ENCODE data around the gene CLASP1.
"Not testable (repeated sequence)": the region's sequence is repeated elsewhere in the genome, so short reads cannot be mapped to it uniquely, and the experiment has no call there.

CLASP1 gene

GRCh38 chr2:121649149-121649595 is at the start of gene CLASP1:
Gene CLASP1 (minus strand): TSS chr2:121649462. CDS start chr2:121605895, 43,567 bp downstream.
- Mint-ChIP-seq H3K36me3 (peaks cover 44% of the 10 kb centered on the region), H3K9me3 (no peaks in the 10 kb centered on the region), H3K4me3 (peak within 1 kb of the TSS; percentile 91), H3K4me1 (peaks cover 52% of the 10 kb centered on the region), H3K27ac (peak within 1 kb of the TSS; percentile 99)
- peak in 1 of 2 donors; percentile 43 for DNase-seq (ENCODE audit: low spot score in 2 of 2)
- ATAC-seq: no peak

DNA sequence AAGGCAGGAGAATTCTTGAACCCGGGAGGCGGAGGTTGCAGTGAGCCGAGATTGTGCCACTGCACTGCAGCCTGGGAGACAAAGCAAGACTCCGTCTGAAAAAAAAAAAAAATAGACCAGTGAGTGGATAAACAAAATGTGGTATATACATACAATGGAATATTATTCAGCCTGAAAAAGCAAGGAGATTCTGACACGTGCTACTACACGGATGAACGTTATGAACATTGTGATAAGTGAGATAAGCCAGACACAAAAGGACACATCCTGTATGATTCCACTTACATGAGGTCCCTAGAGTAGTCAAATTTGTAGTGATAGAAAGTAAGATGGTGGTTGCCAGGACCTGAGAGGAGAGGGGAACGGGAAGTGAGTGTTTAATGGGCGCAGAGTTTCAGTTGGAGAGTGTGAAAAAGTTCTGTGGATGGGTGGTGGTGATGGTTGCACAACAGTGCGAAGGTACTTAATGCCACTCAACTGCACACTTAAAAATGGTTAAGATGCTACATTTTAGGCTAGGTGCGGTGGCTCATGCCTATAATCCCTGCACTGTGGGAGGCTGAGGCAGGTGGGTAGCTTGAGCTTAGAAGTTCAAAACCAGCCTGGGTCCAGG is 49.2 kb upstream of the CLASP1 start:
- peak; percentile 27 for ATAC-seq
- DNase-seq (ENCODE audit: low spot score in 2 of 2): peak in 1 of 2 donors; percentile 62
- Mint-ChIP-seq H3K9me3 (no peaks in the 10 kb centered on the region), H3K4me1 (peaks cover 53% of the 10 kb centered on the region), H3K27ac (peak overlapping the region; percentile 97), H3K4me3 (peak overlapping the region; percentile 24), H3K36me3 (peaks cover 15% of the 10 kb centered on the region)

DNA sequence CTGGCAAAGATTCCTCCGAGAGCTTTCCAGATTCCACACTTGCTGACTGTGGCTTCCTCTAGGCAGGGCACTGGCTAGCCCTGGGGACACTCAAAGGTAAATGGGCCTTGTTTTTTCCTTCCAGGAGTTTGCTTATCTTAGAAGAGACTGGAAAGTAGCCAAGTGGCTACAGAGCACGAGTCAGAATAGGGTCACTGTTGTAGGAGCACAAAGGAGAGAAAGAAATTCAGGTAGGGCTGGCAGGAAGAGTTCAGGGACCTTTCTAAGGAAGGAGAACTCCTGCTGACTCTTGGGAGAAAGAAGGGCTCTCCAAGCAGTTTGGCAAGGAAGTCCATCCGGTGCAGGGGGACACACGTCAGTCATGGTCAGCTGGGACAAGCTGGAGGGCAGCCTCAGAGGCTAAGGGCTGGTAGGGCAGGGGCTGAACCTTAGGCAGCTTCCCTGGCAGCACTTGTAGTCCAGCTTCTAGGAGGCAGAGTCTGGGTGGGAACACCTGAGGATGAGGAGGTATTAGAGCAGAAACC is 47.9 kb upstream of the CLASP1 start:
- Mint-ChIP-seq H3K4me1 (peaks cover 48% of the 10 kb centered on the region), H3K36me3 (peaks cover 15% of the 10 kb centered on the region), H3K27ac (peak overlapping the region; percentile 78), H3K9me3 (no peaks in the 10 kb centered on the region), H3K4me3 (peak overlapping the region; percentile 7)
- ATAC-seq: no peak
- no peak for DNase-seq (ENCODE audit: low spot score in 2 of 2)

DNA sequence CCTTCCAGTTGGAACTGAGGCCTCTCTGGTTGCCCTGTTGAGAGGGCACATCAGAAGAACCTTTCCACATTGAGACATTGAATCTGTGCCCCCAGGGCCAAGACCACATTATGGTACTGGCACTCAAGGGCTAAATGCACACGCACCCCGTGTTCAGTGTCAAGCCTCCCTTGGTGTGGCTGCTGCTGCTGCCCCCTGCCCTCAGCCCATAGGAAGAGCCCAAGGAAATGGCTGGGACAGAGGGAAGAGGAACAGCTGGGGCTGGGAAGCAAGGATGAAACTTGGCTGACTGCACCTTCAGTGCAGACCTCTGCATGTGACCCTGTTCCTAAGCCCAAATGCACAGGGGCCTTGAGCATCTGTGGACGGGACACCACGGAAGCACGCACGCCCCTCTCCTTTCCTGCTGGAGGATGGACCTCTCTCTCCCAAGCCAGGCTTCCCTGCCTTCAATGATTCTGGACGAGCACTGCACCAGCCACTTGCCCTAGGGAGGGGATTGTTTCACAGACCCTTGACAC is 47.2 kb upstream of the CLASP1 start:
- peaks cover 15% of the 10 kb centered on the region for H3K36me3 Mint-ChIP-seq
- DNase-seq (ENCODE audit: low spot score in 2 of 2) (no peak), ATAC-seq (no peak)
- H3K27ac Mint-ChIP-seq: peak overlapping the region; percentile 20
- no peaks in the 10 kb centered on the region for H3K9me3 Mint-ChIP-seq
- H3K4me3 Mint-ChIP-seq: no peak overlapping the region
- peaks cover 41% of the 10 kb centered on the region for H3K4me1 Mint-ChIP-seq

DNA sequence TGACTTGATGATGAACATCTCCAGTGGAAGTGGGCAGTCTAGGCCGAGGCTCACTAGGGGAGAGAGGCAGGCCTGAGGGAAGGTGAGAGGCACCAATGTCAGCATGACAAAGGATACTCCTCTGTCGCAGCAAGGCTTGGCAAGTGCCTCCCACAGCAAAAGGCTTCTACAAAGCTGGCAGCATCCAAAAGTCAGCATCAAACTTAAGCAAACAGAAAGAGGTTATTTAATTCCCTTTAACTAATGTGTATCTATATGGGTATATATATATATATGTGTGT is 45.8 kb upstream of the CLASP1 start:
- Mint-ChIP-seq H3K4me1 (peaks cover 28% of the 10 kb centered on the region), H3K27ac (no peak overlapping the region)

DNA sequence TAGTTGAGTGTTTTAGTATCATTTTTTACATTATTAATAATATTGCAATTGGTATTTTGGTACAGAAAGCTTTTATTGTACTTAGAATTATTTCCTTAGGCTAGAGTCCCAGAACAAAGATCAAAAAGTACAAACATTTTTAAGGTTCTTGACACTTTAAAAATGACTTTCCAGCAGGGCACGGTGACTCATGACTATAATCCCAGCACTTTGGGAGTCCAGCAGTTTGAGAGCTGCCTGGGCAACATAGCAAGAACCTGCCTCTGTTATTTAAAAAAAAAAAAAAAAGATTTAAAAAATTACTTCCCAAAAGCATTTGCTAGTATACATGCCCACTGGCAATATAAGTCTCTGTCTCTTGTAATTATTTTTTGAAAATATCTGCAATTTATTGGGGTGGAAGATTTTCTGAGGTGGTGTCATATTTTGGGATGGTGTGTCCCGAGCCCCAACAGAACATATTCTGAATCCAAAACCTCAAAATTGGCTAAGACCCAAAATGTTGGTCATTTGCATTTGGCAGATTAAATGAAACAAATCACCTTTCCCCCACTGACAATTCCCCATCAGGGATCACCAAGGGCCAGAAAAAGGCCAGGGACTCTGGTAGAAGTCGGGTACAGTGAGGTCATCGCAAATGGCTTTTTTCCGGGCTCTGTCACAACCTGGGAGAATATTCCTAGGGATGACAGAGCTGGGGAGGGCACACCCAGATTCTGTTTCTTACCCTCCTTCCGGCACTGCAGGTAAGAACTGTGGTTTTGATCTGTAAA is 45.3 kb upstream of the CLASP1 start:
- no peak for ATAC-seq
- Mint-ChIP-seq H3K4me3 (no peak overlapping the region), H3K27ac (no peak overlapping the region), H3K4me1 (peaks cover 23% of the 10 kb centered on the region), H3K9me3 (no peaks in the 10 kb centered on the region), H3K36me3 (peaks cover 10% of the 10 kb centered on the region)
- no peak for DNase-seq (ENCODE audit: low spot score in 2 of 2)

More for the DNA sequence above, 45.8 kb upstream of the CLASP1 start:
- Mint-ChIP-seq H3K9me3 (no peaks in the 10 kb centered on the region), H3K36me3 (peaks cover 15% of the 10 kb centered on the region), H3K4me3 (no peak overlapping the region)
- DNase-seq (ENCODE audit: low spot score in 2 of 2): no peak
- no peak for ATAC-seq

GRCh38 chr2:121690572-121690971 is 41.3 kb upstream of the CLASP1 start:
- H3K27ac Mint-ChIP-seq, ATAC-seq: not testable (repeated sequence)

GRCh38 chr2:121690095-121690494 is 40.8 kb upstream of the CLASP1 start:
- H3K9me3 Mint-ChIP-seq: no peaks in the 10 kb centered on the region
- H3K36me3 Mint-ChIP-seq: no peaks in the 10 kb centered on the region
- H3K4me3 Mint-ChIP-seq: no peak overlapping the region
- H3K27ac Mint-ChIP-seq: no peak overlapping the region
- DNase-seq (ENCODE audit: low spot score in 2 of 2) (no peak), ATAC-seq (no peak)
- H3K4me1 Mint-ChIP-seq: peaks cover 6% of the 10 kb centered on the region

More at GRCh38 chr2:121690572-121690971, 41.3 kb upstream of the CLASP1 start:
- not testable (repeated sequence) for H3K4me3 Mint-ChIP-seq; H3K36me3 Mint-ChIP-seq; DNase-seq (ENCODE audit: low spot score in 2 of 2); H3K4me1 Mint-ChIP-seq; H3K9me3 Mint-ChIP-seq

GRCh38 chr2:121689356-121689755 is 40.1 kb upstream of the CLASP1 start:
- DNase-seq (ENCODE audit: low spot score in 2 of 2): no peak
- peaks cover under 1% of the 10 kb centered on the region for H3K9me3 Mint-ChIP-seq
- H3K27ac Mint-ChIP-seq: no peak overlapping the region
- H3K4me3 Mint-ChIP-seq: no peak overlapping the region
- no peaks in the 10 kb centered on the region for H3K36me3 Mint-ChIP-seq
- ATAC-seq: no peak
- peaks cover 6% of the 10 kb centered on the region for H3K4me1 Mint-ChIP-seq

GRCh38 chr2:121688820-121689219 is 39.6 kb upstream of the CLASP1 start:
- Mint-ChIP-seq H3K9me3 (peaks cover 6% of the 10 kb centered on the region), H3K4me3 (no peak overlapping the region), H3K27ac (no peak overlapping the region), H3K36me3 (no peaks in the 10 kb centered on the region), H3K4me1 (peaks cover 6% of the 10 kb centered on the region)
- no peak for DNase-seq (ENCODE audit: low spot score in 2 of 2)
- peak; percentile 43 for ATAC-seq

DNA sequence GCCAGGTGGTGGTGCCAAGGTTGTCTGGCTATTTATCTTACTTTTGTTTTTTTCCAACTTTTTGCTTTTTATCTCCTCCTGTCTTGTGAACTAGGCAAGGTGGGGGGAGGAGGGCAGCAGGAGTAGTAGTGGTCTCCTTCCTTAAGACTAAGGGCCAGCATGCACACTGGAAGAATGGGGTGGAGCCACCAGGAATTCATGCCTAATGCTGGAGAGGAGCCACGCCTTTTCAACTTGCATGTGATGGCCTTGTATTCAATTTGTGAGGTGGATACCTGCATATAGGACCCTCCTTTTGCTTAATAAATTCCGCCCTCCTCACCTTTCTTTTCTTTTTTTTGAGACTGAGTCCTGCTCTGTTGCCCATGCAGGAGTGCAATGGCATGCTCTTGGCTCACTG is 37.6 kb upstream of the CLASP1 start:
- Mint-ChIP-seq H3K36me3 (no peaks in the 10 kb centered on the region), H3K9me3 (peaks cover 13% of the 10 kb centered on the region), H3K4me3 (no peak overlapping the region), H3K27ac (no peak overlapping the region), H3K4me1 (peaks cover 6% of the 10 kb centered on the region)
- DNase-seq (ENCODE audit: low spot score in 2 of 2) (no peak), ATAC-seq (no peak)

GRCh38 chr2:121686218-121686617 is 37.0 kb upstream of the CLASP1 start:
- Mint-ChIP-seq H3K36me3 (no peaks in the 10 kb centered on the region), H3K4me3 (no peak overlapping the region), H3K4me1 (peaks cover 6% of the 10 kb centered on the region), H3K9me3 (peaks cover 15% of the 10 kb centered on the region), H3K27ac (no peak overlapping the region)
- no peak for ATAC-seq
- DNase-seq (ENCODE audit: low spot score in 2 of 2): no peak

DNA sequence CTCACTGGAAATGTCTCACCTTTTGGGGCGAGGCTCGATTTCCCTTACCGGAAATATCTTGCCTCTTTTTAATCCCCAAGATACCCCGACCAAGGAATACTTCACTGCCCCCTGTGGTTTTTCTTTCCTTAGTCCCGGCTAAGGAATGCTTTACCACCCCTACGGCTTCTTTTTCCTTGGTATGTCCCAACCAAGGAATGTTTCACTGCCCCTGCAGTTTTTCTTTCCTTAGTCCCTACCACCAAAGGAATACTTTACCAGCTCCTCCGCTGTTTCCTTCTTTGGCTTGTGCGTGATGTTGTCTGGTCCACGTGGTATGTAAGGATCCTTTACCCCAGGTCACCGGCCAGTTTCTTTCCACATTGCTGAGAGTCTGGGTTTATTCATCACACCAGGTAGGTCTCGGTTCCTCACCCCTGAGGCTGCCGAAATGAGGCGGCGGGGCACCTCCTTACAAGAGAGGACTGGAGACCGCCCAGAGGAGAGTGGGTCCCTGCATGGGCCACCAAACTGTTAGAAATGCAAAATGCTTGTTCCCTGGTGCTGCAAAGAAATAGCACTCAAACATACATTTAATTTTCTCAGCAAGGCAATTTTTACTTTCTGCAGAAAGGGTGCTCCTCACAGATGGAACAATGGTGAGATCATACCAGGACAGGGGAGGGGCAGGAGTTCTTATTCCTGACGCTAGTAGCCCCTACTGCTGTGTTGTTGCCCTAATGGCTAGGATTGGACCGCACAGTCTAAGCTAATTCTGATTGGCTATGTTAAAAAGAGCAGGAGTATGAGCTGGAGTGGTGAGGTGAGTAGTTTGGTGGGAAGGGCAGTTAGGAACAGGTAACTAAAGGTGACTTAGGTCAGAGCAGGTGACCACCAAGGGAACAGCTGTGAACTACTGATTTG is 33.4 kb upstream of the CLASP1 start:
- Mint-ChIP-seq H3K4me3 (no peak overlapping the region), H3K36me3 (no peaks in the 10 kb centered on the region), H3K4me1 (no peaks in the 10 kb centered on the region), H3K9me3 (peaks cover 18% of the 10 kb centered on the region), H3K27ac (no peak overlapping the region)
- no peak for DNase-seq (ENCODE audit: low spot score in 2 of 2)
- ATAC-seq: no peak

DNA sequence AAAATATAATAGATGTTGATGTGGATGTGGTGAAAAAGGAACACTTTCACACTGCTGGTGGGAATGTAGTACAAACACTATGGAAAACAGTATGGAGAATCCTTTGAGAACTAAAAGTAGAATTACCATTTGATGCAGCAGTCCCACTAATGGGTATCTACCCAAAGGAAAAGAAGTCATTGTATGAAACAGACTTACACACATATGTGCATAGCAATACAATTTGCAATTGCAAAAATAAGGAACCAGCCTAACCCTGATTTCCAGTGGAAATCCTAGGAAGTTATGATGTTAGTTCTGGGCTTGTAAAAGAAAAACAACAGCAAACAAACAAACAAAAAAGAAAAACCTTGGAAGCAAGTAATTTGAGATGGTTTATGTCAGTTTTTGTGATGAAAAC is 28.6 kb upstream of the CLASP1 start:
- no peak for ATAC-seq
- H3K27ac Mint-ChIP-seq: no peak overlapping the region

GRCh38 chr2:121671621-121672020 is 22.4 kb upstream of the CLASP1 start:
- not testable (repeated sequence) for H3K4me1 Mint-ChIP-seq; H3K36me3 Mint-ChIP-seq; H3K4me3 Mint-ChIP-seq; ATAC-seq; H3K27ac Mint-ChIP-seq; DNase-seq (ENCODE audit: low spot score in 2 of 2)
- peaks cover 17% of the 10 kb centered on the region for H3K9me3 Mint-ChIP-seq

More for the DNA sequence above, 28.6 kb upstream of the CLASP1 start:
- Mint-ChIP-seq H3K4me3 (no peak overlapping the region), H3K4me1 (no peaks in the 10 kb centered on the region), H3K9me3 (peaks cover 20% of the 10 kb centered on the region), H3K36me3 (no peaks in the 10 kb centered on the region)
- DNase-seq (ENCODE audit: low spot score in 2 of 2): no peak

All from stimulated activated effector memory CD8-positive, alpha-beta T cell treated with anti-CD3 and anti-CD28 coated beads, Interleukin-12 subunit alpha, Interleukin-12 subunit beta, amount 100 ng/mL, for 72 hours (primary cell).